ENCODE results near the gene EMP1.
"Not testable (repeated sequence)": the region's sequence is repeated elsewhere in the genome, so short reads cannot be mapped to it uniquely, and the experiment has no call there.

EMP1 gene

DNA sequence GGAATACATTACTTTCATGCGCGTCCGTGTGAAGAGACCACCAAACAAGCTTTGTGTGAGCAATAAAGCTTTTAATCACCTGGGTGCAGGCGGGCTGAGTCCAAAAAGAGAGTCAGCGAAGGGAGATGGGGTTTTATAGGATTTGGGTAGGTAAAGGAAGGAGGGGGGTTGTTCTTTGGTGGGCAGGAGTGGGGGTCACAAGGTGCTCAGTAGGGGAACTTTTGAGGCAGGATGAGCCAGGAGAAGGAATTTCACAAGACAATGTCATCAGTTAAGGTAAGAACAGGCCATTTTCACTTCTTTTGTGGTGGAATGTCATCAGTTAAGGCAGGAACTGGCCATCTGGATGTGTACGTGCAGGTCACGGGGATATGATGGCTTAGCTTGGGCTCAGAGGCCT, 63.1 kb downstream of the EMP1 start:
- DNase-seq: not testable (repeated sequence)

DNA sequence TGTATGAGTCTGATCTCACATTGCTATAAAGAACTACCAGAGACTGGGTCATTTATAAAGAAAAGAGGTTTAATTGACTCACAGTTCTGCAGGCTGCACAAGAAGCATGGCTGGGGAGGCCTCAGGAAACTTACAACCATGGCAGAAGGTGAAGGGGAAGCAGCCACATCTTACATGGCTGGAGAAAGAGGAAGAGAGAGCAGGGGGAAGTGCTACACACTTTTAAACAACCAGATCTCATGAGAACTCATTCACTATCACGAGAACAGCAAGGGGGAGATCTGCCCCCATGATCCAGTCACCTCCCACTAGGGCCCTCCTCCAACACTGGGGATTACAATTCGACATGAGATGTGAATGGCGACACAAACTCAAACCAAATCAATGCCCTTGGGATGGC, 71.3 kb downstream of the EMP1 start:
- not testable (repeated sequence) for DNase-seq

DNA sequence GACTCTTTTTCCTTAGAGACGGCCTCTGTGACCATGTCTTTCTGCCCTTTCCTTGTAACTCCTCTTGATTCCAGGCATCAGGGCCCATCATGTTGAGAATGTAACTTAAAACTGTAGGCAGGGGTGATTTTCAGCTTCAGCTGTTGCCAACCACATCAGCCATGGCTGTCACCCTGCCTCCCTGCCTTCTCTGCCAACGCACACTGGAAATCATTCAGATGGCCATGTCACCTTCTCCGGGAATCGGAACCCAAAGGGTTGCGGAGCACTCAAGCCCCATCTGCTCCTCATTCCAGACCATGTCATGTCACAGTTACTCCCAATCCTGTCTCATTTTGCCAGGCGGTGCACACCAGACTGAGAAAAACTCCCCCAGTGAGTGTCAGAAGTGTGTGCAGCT, 72.1 kb downstream of the EMP1 start:
- DNase-seq: no peak
